Left hindlimb (tissue), 1 donor: Measurements from ENCODE around the gene SHH.

Source experiments
- DNase-seq: peaks from one replicate; pipeline ENCODE4 v3.0.0-alpha.2; 2018

SHH gene

DNA sequence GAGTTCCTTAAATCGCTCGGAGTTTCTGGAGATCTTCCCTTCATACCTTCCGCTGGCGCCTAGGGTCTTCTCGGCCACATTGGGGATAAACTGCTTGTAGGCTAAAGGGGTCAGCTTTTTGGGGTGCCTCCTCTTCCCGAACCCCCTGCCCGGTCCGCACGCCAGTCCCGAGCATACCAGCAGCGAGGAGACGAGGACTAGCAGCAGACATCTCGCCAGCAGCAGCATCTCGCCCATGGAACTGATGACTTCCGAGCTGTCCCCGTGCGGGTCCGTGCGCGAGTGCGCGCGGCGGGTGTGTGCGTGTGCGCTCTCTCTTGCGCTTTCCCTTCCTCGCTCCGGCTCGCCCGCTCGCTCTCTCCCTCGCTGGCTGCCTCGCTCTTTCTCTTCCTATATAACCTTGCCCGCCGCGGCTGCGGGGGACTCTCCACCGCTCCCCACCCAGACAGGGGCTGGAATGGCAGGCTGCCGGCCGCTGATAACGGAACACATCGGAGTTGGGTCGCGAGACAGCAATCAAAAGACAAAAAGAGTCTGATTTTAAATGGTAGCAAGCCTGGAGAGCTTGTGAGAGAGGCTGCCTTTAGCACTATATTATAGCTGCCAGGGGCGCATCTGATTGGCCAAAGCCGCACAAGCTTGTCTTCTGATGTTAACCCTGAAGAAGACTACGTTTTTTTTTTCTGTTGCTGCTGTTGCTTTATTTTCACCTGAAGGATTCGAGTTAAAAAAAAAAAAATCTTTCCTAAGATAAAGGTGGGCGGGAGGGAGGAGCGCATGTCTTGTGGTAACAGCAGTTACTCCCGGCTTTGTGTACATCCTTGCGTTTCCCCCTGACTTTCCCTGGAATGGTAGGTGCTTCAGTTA lies at the start of gene SHH:
SHH (minus strand) TSS at position 569 of the 867 bp plus-strand sequence; CDS start at position 228, 341 bp downstream.
- DNase-seq, result no peak

DNA sequence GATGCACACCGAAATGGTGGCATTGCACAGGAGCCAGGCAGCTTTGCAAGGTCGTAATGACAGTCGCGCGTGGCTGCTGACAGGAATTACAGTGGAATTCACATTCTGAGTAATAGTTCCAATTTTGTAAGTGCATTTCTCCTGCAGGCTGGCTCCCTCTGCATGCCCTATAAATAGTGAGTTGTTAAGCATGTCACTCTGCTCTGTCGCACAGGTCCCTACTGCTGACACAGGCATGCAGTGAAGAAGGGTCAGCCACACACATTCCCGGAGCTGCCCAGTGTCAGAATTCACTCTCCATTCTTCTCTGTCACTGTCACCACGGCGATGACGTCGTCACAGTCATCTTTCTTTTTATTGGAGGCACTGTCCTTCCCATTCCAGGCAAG lies 49.2 kb upstream of the SHH start:
- DNase-seq, result no peak

DNA sequence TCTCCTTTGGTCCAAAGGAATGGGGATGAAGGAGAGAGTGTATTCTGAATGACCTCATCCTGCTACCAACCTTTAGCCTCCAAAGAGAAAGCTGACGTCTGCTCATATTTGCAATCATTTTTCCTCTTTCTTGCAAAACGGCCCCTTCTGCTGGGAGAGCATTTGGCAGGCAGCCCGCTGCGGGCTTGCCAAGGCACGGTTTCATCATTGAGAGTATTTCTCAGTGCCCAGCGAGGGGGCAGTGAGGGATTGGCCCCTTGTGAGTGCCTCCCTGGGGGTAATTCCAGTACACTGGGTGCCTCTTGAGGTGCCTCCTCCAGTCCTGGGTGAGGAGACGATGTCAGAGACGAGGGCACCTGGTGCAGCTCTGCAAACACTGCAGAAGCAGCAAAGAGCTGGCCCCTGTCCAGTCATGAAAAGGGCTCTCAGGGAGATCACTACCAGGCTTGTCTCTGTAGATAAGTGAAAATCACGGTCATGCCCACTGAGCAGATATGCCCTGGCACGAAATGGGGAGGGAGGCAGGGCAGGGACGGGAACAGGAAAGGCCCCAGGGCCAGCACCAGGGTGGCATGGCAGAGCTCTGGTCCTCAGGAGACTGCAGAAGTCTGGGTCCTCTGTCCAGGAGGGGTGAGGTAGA lies 48.7 kb upstream of the SHH start:
- no peak for DNase-seq

DNA sequence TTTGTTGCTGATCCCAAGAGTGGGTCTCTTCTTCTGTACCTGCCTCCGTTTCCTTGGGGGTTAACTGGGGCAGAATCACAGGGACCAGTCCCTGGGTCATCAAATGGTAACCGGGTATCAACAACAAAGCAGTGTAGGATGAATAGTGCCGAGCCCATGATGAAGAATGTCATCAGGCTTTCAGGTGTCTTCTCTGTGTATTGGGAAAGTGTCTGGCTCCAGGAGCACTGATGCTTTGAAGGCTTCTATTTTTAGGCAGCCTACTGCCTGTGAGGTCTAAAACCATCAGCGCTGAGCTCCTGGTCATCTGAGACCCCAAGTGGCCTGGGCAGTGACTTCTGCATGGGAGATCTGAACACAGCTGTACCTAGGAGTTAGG lies 48.2 kb upstream of the SHH start:
- DNase-seq, result no peak

DNA sequence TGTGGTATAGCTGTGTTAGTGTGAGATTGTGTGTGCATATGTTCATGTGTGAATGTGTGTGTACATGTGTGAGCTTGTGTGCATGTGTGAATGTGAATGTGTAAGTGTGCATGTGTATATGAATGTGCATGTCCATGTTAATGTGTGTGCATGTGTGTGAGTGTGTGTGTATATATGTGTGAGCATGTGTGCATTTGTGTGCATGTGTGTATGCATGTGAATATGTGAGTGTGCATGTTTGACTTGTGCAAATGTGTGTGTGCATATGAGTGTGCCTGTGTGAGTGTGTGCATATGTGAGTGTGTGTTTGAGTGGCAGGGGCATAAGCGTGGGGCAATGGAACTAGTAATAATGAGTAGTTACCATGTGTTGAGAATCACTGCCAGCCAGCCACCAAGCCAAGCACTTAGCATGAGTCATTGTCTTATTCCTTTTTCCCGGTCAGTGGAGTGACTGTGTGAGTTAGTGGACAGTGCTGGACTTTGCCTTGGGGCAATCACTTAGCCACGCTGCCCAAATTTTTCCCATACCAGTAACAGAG lies 46.3 kb upstream of the SHH start:
- DNase-seq, result no peak

DNA sequence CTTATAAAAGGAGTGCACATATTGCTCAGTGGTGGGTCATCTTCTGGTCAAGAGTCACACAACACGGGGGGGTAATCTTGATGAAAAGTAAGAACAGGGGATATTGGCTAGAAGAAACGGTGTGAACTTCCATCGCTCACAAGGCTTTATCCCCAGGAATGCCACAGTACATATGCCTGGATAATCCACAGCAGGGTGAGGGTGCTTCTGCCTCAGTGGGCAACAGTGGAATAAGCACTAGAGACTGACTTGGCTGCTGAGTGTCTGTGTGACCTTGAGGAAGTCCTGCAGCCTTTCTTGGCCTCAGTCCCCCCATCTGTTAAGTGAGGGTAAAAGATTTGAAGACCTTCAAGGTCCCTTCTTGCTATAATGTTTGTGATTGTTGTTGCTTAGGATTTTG lies 44.9 kb upstream of the SHH start:
- DNase-seq, result no peak

DNA sequence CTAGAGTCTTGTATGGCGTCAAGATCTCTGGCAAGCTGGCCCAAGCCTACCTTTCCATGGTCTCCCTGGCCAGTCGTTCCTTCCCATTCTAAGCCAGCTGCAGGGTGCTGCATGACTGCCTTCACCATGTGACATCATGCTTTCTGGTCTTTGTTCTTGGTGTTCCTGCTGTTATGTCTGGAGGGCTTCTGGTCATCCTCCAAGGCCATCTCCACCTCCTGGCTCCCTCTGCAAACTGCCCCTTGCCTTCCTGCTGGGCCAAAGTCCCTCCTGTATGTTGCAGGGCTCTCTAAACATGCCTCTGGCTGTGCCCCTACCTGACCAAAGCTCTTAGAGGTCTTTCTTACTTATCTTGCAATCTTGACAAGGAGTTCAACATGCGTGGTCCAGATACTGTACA lies 44.4 kb upstream of the SHH start:
- DNase-seq, result no peak

DNA sequence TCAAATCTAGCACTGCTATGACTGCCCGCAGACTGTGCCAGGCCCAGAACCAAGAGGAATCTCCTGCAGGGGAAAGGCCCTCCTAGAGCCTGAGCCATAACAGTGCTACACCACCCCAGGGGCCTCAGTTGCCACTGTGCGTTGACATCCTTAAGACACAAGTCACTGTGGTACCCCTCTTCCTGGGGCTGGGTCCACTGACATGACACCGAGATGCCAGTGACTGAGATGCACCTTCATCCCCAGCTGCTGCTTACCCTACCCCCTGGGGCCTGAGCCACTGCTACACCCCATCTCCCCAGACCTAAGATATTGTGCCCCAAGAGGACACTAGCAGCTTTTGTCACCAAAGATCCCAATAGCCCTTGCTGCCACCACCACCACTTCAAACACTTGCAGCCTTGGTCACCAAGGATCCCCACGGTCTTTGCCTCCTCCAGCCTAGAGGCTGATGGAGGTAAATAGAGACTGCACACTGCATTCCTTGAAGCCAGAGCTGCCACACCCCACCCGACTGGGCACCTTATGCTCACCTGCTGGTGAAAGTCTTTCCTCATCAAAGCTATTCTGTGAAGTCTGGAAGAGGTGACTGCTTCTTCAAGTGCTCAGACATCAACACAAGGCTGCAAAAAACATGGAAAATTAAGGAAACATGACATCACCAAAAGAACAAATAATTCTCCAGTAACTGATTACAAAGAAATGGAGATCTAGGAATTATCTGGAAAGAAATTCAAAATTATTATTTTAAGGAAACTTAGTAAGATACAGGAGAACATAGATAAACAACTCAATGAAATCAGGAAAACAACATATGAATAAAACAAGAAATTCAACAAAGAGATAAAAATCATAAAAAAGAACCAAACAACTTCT lies 40.4 kb upstream of the SHH start:
- DNase-seq, result no peak

DNA sequence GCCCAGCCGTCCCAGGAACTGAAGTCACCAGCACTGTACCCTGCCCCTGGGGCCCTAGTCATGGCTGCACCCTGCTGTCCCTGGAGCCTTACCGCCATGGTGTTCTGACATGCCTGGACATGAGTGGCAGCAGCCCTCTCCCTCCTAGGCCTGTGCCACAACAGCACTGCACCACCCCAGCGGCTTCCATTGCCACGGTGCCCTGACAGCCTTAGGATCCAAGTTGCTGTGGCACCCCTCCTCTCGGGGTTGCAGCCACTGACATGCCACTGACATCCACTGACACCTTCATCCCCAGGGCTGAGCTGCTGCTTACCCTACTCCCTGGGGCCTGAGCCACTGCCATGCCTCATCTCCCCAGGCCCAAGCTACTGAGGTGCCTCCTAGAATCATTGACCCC lies 39.6 kb upstream of the SHH start:
- DNase-seq, result no peak

DNA sequence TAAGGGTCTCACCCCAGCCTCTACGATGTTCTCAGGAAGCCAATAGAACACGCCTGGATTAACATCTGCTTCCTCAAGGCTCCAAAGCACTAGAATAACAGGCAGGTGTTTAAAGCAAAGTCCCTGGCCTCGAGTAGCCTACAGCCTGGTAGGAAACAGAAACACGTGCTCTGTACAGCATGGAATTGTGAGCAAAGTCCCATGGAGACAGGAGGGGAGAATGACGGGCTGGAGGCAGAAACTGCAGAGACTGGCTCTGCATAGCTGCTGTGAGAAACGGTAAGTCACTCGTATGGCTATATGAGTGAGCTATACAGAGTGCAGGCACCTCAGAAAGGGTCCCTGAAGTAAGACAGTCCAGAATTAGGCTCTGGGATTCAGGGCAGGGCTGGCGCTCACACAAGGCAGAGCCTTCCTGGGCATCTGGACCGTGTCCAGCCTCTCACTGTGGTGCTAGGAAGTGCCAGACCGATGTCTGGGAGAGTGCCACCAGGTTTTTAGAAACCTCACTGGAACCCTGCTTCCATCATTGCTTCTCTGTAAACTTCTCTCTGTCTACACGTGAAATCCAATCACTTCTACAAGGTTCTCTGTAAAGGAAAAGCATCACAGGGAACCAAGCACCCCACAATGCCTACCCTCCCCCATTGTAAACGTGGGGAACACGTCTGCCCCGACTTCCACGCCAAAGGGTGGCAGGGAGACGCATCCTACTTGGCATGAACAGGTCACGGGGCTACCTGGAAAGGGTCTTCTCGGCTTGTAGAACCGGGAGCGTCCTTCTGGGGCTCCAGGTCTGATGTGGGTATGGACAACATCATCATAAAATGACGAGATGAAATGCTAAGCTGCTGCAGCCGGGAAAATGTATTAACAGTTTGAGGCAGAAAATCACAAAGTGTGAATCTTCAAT lies 38.8 kb upstream of the SHH start:
- no peak for DNase-seq

DNA sequence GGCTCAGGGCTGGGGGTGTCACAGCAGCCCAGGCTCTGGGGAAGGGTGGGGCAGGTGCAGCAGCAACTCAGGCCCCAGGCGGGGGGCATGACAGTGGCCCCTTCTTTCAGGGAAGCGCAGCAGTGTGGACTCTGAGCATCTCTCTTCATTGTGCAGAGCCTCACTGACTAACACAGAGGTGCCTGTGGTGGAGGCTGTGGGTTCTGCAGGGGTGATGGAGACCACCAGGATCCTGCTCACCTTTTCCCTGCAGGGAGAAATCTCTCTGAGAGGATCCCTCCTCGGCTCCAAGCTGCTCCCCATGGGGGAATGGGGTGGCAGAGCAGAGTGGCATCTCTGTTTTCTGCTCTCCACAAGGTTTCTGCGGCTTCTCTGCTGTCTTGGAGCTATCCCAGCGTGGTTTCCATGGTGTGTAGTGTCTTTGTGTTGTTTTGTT lies 37.8 kb upstream of the SHH start:
- no peak for DNase-seq

DNA sequence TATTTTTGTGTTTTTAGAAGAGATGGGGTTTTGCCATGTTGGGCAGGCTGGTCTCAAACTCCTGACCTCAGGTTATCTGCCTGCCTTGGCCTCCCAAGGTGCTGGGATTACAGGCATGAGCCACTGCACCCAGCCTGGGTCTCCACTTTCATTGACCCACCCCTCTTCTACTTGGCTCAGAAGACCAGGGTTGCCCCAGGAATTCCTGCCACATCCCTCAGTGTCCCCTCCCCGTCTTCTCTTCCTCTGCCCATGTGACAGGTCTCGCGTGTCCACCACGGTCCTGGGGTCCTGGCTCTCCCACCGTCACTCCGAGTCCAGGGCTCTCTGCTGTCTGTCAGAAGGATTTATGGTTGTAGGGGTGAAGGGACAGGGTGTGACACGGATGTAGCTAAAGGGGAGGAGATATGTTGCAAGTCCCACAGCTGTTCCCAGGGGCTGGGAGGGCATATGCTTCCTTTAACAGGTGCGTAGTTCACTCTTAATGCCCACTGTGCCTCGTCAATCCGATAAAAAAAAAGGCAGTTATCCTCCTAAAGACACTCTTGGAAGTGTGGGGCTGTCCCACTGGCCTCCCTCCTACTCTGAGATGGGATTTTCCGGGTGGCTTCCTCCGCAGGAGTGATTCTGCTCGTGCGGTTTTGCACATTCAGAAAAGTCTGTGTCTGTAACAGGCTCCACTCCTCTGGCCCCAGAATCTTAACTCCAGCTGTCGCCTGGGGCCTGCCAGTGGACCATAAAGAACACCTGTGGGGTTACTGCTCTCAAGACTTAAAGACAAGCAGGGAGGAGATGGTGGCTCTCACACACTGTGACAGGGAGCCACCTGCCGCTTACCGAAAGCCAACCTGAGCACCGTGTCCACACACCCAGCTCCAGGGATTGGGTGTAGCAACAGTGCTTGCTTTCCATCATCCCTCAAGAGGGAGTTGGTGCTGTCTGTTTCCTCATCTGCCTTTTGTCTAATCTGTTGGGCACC lies 36.7 kb upstream of the SHH start:
- no peak for DNase-seq

DNA sequence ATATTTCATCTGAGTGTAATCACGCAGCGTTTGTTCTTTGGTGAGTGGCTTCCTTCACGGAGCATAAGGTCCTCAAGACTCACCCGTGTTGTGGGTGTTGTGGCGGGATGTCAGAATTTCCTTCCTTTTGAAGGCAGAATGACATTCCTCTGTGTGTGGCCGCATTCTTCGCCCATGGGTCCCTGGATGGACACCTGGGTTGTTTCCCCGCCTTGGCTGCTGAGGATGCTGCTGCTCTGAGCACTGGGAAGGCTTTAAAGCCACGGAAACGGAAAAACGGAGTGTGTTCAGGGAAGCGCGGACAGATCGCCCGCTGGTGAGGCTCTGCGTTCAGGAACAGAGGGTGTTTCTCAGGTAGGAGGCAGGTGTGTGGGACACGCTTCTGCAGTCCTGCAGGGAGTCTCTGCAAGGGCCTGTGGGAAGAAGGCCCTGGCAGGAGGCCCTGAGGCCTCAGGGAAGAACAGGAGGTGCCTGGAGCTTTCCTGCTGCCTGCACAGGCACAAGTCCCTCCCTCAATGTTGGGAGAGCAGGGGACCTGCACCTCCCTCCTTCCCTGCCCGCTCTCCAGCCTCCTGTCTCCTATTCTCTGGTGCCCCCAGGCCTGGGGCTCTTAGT lies 35.7 kb upstream of the SHH start:
- DNase-seq, result no peak

DNA sequence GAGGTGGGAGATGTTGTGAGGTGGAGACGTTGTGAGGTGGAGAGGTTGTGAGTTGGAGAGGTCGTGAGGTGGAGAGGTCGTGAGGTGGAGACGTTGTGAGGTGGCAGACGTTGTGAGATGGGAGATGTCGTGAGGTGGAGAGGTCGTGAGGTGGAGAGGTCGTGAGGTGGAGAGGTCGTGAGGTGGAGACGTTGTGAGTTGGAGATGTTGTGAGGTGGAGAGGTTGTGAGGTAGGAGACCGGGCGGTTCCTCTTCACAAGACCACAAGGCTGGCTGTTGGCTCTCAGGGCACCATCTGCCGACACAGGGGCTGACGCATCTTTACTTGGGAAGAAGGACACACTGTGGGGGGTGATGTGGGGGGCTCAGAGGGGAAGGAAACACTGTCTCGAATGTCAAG lies 34.7 kb upstream of the SHH start:
- DNase-seq, result no peak

DNA sequence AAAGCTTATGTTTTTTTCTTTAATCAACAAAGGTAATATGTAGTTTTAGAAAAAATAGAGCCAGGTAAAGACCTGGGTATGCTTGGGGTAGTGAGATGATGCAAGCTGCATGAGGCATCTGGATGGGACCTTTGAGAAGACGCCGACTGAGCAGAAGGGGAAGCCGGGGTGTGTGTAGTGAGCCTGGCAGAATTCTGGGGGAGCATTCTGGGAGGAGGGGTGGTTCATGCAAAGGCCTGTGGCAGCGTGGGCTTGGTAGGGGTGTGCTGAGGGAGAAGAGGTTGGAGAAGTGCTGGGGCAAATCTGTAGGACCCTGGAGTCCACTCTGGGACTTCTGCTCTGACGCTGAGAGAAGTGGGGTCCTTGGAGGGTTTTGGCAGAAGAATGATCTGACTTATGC lies 33.9 kb upstream of the SHH start:
- no peak for DNase-seq

DNA sequence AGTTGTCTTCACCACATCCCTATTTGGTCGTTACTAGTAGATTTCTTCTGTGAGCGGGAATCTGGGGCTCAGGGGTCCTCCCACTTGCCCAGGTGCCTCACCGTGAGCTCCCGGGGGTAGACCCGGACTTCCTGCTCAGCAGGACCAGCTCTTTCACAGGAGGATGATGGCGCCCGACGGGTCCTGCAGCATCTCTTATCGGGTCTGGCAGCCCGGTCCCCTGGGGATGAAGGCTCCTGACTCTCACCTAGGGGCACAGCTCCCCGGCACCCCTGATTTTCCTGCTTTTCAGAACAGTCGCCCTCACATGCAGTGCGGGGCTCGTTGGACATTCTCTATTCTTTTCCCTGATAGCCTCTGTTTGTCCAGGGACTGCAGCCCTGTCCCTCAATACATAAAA lies 33.0 kb upstream of the SHH start:
- no peak for DNase-seq

DNA sequence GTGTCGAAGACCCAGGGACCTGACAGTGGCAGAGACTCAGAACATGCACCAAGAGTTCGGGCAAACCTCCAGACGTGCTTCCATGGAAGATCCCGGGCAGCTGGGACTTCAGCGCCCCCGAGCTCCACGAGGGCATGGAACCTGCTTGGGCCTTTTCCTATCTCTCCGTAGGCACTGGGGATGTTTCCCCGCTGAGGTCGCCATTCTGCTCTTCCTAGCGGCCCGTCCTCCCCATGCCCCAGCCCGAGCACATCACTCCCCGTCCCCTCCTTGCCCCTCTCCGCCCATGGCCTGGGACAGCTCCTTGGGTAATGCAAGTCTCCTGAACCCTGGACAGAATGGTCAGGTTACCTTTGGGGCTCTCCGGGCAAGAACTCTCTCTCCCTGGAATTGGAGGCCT lies 32.3 kb upstream of the SHH start:
- DNase-seq, result no peak

DNA sequence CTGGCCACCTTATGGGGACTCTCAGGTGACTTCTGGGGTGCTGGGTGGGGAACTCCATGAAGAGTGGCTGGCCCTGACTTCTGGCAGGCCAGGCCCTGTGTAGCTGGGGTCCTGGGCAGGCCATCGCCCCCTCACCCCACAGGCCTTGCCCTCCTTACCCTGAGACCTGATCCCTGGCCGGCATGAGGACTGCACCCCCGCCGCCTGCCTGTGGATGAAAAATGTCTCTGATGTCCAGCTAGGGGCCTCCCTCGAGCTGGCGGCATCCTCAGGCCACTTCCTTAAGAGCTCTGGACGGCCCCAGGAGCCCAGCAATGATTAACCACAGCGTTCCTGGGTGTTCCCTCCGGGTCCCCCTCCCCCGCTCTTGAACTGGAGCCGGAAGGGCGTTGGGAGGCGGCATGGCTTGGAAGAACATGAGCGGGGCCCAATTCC lies 31.8 kb upstream of the SHH start:
- no peak for DNase-seq

DNA sequence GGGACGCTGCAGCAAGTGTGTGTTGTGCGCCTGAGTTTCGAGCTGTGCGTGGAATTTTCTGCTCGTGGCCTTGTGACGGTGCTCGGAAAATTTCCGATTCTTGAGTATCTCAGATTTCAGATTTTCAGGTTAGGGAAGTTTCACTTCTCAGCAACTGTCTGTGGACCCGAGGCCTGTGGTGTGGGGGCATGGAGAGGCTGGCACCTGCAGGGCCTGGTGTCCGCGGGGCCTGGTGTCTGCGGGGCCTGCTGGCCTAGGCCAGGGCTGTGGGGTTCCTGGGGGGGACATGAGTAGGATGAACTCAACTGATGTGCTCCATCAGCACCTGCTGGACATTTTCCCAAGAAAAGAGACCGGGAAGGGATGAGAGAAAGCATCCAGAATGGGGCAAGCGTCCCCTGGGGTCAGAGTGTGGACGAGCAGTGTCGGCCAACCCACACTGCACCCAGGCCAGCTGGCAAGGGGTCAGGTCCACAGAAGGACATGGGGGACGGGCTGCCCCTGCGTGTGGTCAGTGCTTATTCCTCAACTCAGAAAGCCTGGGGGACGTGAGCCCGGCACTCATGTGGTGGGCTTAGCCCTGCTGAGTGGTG lies 31.3 kb upstream of the SHH start:
- no peak for DNase-seq
